Trophoblast cell (in vitro differentiated cells and primary cell): ENCODE data around the gene PALLD.
A peak's percentile ranks its signal among the peaks of the same experiment; 100 is the strongest.

Source experiments
- DNase-seq, 2 donors: peaks; one replicate each; pipeline ENCODE4 v3.0.0-alpha.2; 2016
- H2AFZ ChIP-seq: 2 replicates; pipeline ENCODE4 v1.6.1; 2013; ENCODE audit warnings: low read length, moderate library complexity, mild to moderate bottlenecking; ENCODE audit not compliant: insufficient read depth, poor library complexity
- H2AK5ac ChIP-seq: 2 replicates; pipeline ENCODE4 v1.6.1; 2013; ENCODE audit warnings: mild to moderate bottlenecking, low read length
- H2BK120ac ChIP-seq: 2 replicates; pipeline ENCODE4 v1.6.1; 2013; ENCODE audit warnings: low read length, mild to moderate bottlenecking, moderate library complexity; ENCODE audit not compliant: insufficient read depth, poor library complexity
- H2BK12ac ChIP-seq: 2 replicates; pipeline ENCODE4 v1.6.1; 2013; ENCODE audit warnings: mild to moderate bottlenecking, low read length, moderate library complexity
- H2BK5ac ChIP-seq: 2 replicates; pipeline ENCODE4 v1.6.1; 2013; ENCODE audit warnings: low read length, low read depth, moderate library complexity, mild to moderate bottlenecking; ENCODE audit not compliant: poor library complexity
- H3K14ac ChIP-seq: 2 replicates; pipeline ENCODE4 v1.6.1; 2013; ENCODE audit warnings: mild to moderate bottlenecking, low read length
- H3K18ac ChIP-seq: 2 replicates; pipeline ENCODE4 v1.6.1; 2013; ENCODE audit warnings: mild to moderate bottlenecking, low read length
- H3K23ac ChIP-seq: 2 replicates; pipeline ENCODE4 v1.6.1; 2013; ENCODE audit warnings: low read length
- H3K27ac ChIP-seq: 2 replicates; pipeline ENCODE4 v1.5.1; 2013; ENCODE audit warnings: low read depth, mild to moderate bottlenecking, inconsistent platforms, low read length, moderate library complexity
- H3K27me3 ChIP-seq: 2 replicates; pipeline ENCODE4 v1.6.1; 2013; ENCODE audit warnings: inconsistent platforms, mild to moderate bottlenecking, low read length, moderate library complexity; ENCODE audit not compliant: insufficient read depth
- H3K36me3 ChIP-seq, 2 experiments: 1 replicate in 1 of 2; 2 replicates in 1 of 2; pipeline ENCODE4 v1.6.1; 2013; ENCODE audit warnings: low read length in 2 of 2, mild to moderate bottlenecking in 2 of 2, moderate library complexity in 1 of 2; ENCODE audit not compliant: insufficient read depth in 2 of 2, control insufficient read depth in 1 of 2
- H3K4ac ChIP-seq: 2 replicates; pipeline ENCODE4 v1.6.1; 2013; ENCODE audit warnings: low read depth, mild to moderate bottlenecking, low read length, moderate library complexity
- H3K4me1 ChIP-seq, 2 experiments: 1 replicate in 1 of 2; 2 replicates in 1 of 2; pipeline ENCODE4 v1.6.1; 2013; ENCODE audit warnings: low read length in 2 of 2, mild to moderate bottlenecking in 2 of 2, moderate library complexity in 1 of 2; ENCODE audit not compliant: insufficient read depth in 2 of 2, control insufficient read depth in 1 of 2
- H3K4me2 ChIP-seq: 2 replicates; pipeline ENCODE4 v1.6.1; 2013; ENCODE audit warnings: inconsistent platforms, mild to moderate bottlenecking, low read length, moderate library complexity
- H3K4me3 ChIP-seq: 2 replicates; pipeline ENCODE4 v1.5.1; 2013; ENCODE audit warnings: mild to moderate bottlenecking, low read depth, low read length, inconsistent platforms
- H3K79me1 ChIP-seq: one replicate; pipeline ENCODE4 v1.6.1; 2013; ENCODE audit warnings: low read length
- H3K79me2 ChIP-seq: 2 replicates; pipeline ENCODE4 v1.6.1; 2013; ENCODE audit warnings: low read length, mild to moderate bottlenecking; ENCODE audit not compliant: control insufficient read depth, insufficient read depth, poor library complexity
- H3K9ac ChIP-seq: 2 replicates; pipeline ENCODE4 v1.6.1; 2013; ENCODE audit warnings: mild to moderate bottlenecking, low read length
- H3K9me3 ChIP-seq: 2 replicates; pipeline ENCODE4 v1.6.1; 2013; ENCODE audit warnings: low read depth, mild to moderate bottlenecking, control low read depth, inconsistent platforms, low read length; ENCODE audit not compliant: insufficient read depth
- H4K12ac ChIP-seq: 2 replicates; pipeline ENCODE4 v1.6.1; 2013; ENCODE audit warnings: low read depth, mild to moderate bottlenecking, low read length, moderate library complexity
- H4K8ac ChIP-seq: 2 replicates; pipeline ENCODE4 v1.6.1; 2013; ENCODE audit warnings: low read depth, mild to moderate bottlenecking, low read length, moderate library complexity
- H4K91ac ChIP-seq: one replicate; pipeline ENCODE4 v1.6.1; 2013; ENCODE audit warnings: low read depth, mild to moderate bottlenecking, low read length, moderate library complexity
- WGBS: extraction: QIAGEN DNeasy Blood & Tissue Kit; methylation state at CpG from one replicate; pipeline ENCODE4 v1.1.7; 2013; ENCODE audit warnings: missing lambda C conversion rate; ENCODE audit not compliant: insufficient read length, insufficient coverage; ENCODE audit errors: extremely low coverage; 5-methylcytosine and 5-hydroxymethylcytosine counted together

Gene PALLD

DNA sequence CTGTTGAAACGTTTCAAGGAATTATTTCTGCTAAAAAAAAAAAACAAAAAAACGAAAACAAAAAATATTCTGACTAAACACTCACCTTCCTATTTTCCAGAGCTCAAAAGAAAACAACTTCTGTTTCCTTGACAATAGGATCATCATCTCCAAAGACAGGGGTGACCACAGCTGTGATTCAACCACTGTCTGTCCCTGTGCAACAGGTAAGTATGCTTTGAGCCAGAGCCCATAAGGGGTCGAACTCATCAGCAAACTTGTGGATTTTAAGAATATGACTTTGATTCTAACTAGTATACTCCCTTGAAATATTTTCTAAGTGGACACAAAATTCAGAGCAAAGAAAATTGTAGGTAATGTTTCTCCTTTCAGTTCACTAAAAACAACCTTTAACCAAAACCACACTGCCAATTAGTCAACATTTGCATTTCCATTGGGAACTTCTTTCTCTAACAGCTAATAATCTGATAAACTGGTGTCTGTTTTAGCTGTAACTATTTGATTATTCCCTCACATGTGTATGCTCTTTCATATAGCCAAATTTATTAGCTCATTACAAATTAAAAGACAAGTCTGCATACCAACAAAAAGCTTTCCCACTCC lies 186.1 kb downstream of the PALLD start:
- H3K4me3 ChIP-seq: no peak overlapping the region
- DNase-seq: no peak
- H3K23ac ChIP-seq: no peak overlapping the region
- H3K4me1 ChIP-seq: peaks cover 10% of the 10 kb centered on the region in 2 experiments
- H3K4ac ChIP-seq: no peak overlapping the region
- H3K18ac ChIP-seq: no peak overlapping the region
- H4K91ac ChIP-seq: no peak overlapping the region
- H2AFZ ChIP-seq: no peak overlapping the region
- no peak overlapping the region for H3K14ac ChIP-seq
- H4K12ac ChIP-seq: no peak overlapping the region
- H3K27me3 ChIP-seq: no peaks in the 10 kb centered on the region
- WGBS: no CpG with 5 or more reads among the region's 3 CpGs
- H3K79me1 ChIP-seq: peaks cover 7% of the 10 kb centered on the region
- no peak overlapping the region for H2BK120ac ChIP-seq
- H2AK5ac ChIP-seq: no peak overlapping the region
- peaks cover 4% of the 10 kb centered on the region for H3K9me3 ChIP-seq
- no peak overlapping the region for H3K4me2 ChIP-seq
- H4K8ac ChIP-seq: no peak overlapping the region
- H3K9ac ChIP-seq: no peak overlapping the region
- H3K27ac ChIP-seq: no peak overlapping the region
- no peak overlapping the region for H2BK12ac ChIP-seq
- no peaks in the 10 kb centered on the region for H3K79me2 ChIP-seq
- H3K36me3 ChIP-seq: peaks cover 5 to 25% of the 10 kb centered on the region in 2 experiments
- H2BK5ac ChIP-seq: no peak overlapping the region

- no peak for DNase-seq
- Histone ChIP-seq H3K4me1 (peaks cover 9% of the 10 kb centered on the region in 2 experiments), H3K9ac (no peak overlapping the region), H4K12ac (no peak overlapping the region), H2BK120ac (no peak overlapping the region), H2AK5ac (no peak overlapping the region), H3K36me3 (peaks cover 8 to 28% of the 10 kb centered on the region in 2 experiments), H3K14ac (no peak overlapping the region), H2BK5ac (no peak overlapping the region), H3K23ac (no peak overlapping the region), H2BK12ac (no peak overlapping the region), H3K4me2 (no peak overlapping the region), H4K91ac (no peak overlapping the region), H2AFZ (no peak overlapping the region), H3K18ac (no peak overlapping the region), H4K8ac (no peak overlapping the region), H3K9me3 (peaks cover 4% of the 10 kb centered on the region), H3K79me2 (no peaks in the 10 kb centered on the region), H3K27ac (no peak overlapping the region), H3K4ac (no peak overlapping the region), H3K4me3 (no peak overlapping the region), H3K27me3 (no peaks in the 10 kb centered on the region), H3K79me1 (peaks cover 7% of the 10 kb centered on the region)
- whole genome bisulfite sequencing: no CpG with 5 or more reads among the region's 1 CpG
Measured at GRCh38 chr4:168683595-168683994, 186.7 kb downstream of the PALLD start.

DNA sequence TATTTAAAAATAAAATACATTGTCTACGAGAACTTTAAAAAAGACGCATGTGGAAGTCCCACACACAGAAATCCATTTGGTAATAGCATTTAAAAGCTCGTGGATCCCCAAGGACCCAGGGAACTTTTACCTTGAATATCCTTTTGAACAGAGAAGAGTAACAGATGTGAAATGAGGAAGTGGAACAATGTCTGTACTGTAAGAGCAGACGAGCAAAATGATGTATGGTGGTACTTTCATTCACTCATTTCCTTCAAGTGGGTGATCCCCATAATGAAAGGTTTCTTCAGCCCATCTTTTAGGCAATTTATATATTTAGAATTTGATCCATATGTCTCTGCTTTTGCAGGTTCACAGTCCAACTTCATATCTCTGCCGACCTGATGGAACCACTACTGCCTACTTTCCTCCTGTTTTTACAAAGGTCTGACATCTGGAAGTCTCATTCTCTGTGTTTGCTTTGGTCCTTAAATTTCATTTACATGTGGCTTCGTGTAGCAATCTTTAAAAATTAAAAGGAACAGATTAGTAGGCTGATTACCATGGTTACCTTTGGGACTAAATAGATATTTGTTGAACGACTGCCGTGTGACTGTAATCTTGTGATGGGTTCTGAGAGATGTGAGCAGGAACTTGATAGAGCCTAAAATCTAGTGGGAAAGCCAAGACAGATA lies 188.4 kb downstream of the PALLD start:
- H2BK5ac ChIP-seq: no peak overlapping the region
- H2AFZ ChIP-seq: no peak overlapping the region
- H4K8ac ChIP-seq: no peak overlapping the region
- H3K36me3 ChIP-seq: peaks cover 8 to 24% of the 10 kb centered on the region in 2 experiments
- DNase-seq: no peak
- WGBS: no CpG with 5 or more reads among the region's 8 CpGs
- H3K23ac ChIP-seq: no peak overlapping the region
- no peak overlapping the region for H3K14ac ChIP-seq
- no peak overlapping the region for H4K12ac ChIP-seq
- no peaks in the 10 kb centered on the region for H3K4me1 ChIP-seq
- H3K18ac ChIP-seq: no peak overlapping the region
- H3K27ac ChIP-seq: no peak overlapping the region
- H3K4ac ChIP-seq: no peak overlapping the region
- H3K27me3 ChIP-seq: no peaks in the 10 kb centered on the region
- no peaks in the 10 kb centered on the region for H3K9me3 ChIP-seq
- no peak overlapping the region for H2BK120ac ChIP-seq
- no peak overlapping the region for H3K4me2 ChIP-seq
- no peak overlapping the region for H3K4me3 ChIP-seq
- no peaks in the 10 kb centered on the region for H3K79me1 ChIP-seq
- no peak overlapping the region for H2BK12ac ChIP-seq
- H3K9ac ChIP-seq: no peak overlapping the region
- no peaks in the 10 kb centered on the region for H3K79me2 ChIP-seq
- no peak overlapping the region for H2AK5ac ChIP-seq
- no peak overlapping the region for H4K91ac ChIP-seq

GRCh38 chr4:168688584-168688983 lies 191.7 kb downstream of the PALLD start:
- no peak overlapping the region for H3K4me3 ChIP-seq
- no peak overlapping the region for H3K14ac ChIP-seq
- H2AK5ac ChIP-seq: no peak overlapping the region
- no peak overlapping the region for H4K12ac ChIP-seq
- no peak overlapping the region for H2BK5ac ChIP-seq
- peaks cover 3% of the 10 kb centered on the region for H3K79me2 ChIP-seq
- no peak overlapping the region for H4K91ac ChIP-seq
- no peak overlapping the region for H2BK120ac ChIP-seq
- H3K18ac ChIP-seq: no peak overlapping the region
- H2AFZ ChIP-seq: no peak overlapping the region
- WGBS: no CpG with 5 or more reads among the region's 3 CpGs
- H2BK12ac ChIP-seq: no peak overlapping the region
- no peak overlapping the region for H3K4ac ChIP-seq
- no peak overlapping the region for H3K23ac ChIP-seq
- H3K27me3 ChIP-seq: no peaks in the 10 kb centered on the region
- no peaks in the 10 kb centered on the region for H3K9me3 ChIP-seq
- peaks cover 7% of the 10 kb centered on the region for H3K79me1 ChIP-seq
- no peak overlapping the region for H4K8ac ChIP-seq
- peak in 1 of 2 donors; percentile 58 for DNase-seq
- peaks cover 8 to 25% of the 10 kb centered on the region in 2 experiments for H3K36me3 ChIP-seq
- no peak overlapping the region for H3K4me2 ChIP-seq
- H3K27ac ChIP-seq: no peak overlapping the region
- H3K9ac ChIP-seq: no peak overlapping the region
- H3K4me1 ChIP-seq: peaks cover 0 to 3% of the 10 kb centered on the region in 2 experiments
